Hepatocyte (in vitro differentiated cells): ENCODE data around the gene INSL3. TPM values are rescaled to one million over a fixed set of nuclear protein-coding genes. Genes with fewer than 3 reads are reported as not detected.
"Not testable (repeated sequence)": the region's sequence is repeated elsewhere in the genome, so short reads cannot be mapped to it uniquely, and the experiment has no call there.

ENCODE experiments used
- DNase-seq: peaks from one replicate; pipeline ENCODE4 v3.0.0-alpha.2; 2016; ENCODE audit warnings: low spot score
- H2AFZ ChIP-seq: fragments of 200-600 bp; sonication (generic); 2 replicates; pipeline ENCODE4 v1.6.0; 2016; ENCODE audit warnings: antibody characterized with exemption, mild to moderate bottlenecking
- H3K27ac ChIP-seq: fragments of 200-600 bp; sonication (generic); 2 replicates; pipeline ENCODE4 v1.5.1; 2016; ENCODE audit warnings: mild to moderate bottlenecking
- H3K27me3 ChIP-seq: fragments of 200-600 bp; sonication (generic); 2 replicates; pipeline ENCODE4 v1.6.1; 2016
- H3K36me3 ChIP-seq: fragments of 200-600 bp; sonication (generic); replicated peaks from 2 replicates; pipeline ENCODE4 v1.5.1; 2016; ENCODE audit warnings: low read depth; ENCODE audit not compliant: insufficient read depth
- H3K4me1 ChIP-seq: fragments of 200-600 bp; sonication (generic); 2 replicates; pipeline ENCODE4 v1.5.1; 2016; ENCODE audit warnings: mild to moderate bottlenecking, moderate library complexity; ENCODE audit not compliant: insufficient read depth
- H3K4me2 ChIP-seq: fragments of 200-600 bp; sonication (generic); 2 replicates; pipeline ENCODE4 v1.6.0; 2016
- H3K4me3 ChIP-seq: fragments of 200-600 bp; sonication (generic); 2 replicates; pipeline ENCODE4 v1.5.1; 2016; ENCODE audit warnings: mild to moderate bottlenecking
- H3K79me2 ChIP-seq: fragments of 200-600 bp; sonication (generic); 2 replicates; pipeline ENCODE4 v1.6.0; 2017; ENCODE audit warnings: mild to moderate bottlenecking
- H3K9me2 ChIP-seq: fragments of 200-600 bp; sonication (generic); replicated peaks from 2 replicates; pipeline ENCODE4 v1.6.0; 2017; ENCODE audit warnings: mild to moderate bottlenecking; ENCODE audit not compliant: insufficient read depth
- H3K9me3 ChIP-seq: fragments of 200-600 bp; sonication (generic); 2 replicates; pipeline ENCODE4 v1.5.1; 2016; ENCODE audit warnings: low read depth, mild to moderate bottlenecking
- H4K20me1 ChIP-seq: fragments of 200-600 bp; sonication (generic); 2 replicates; pipeline ENCODE4 v1.6.0; 2016; ENCODE audit warnings: mild to moderate bottlenecking; ENCODE audit not compliant: insufficient read depth, poor library complexity, severe bottlenecking
- CTCF ChIP-seq: fragments of 200-600 bp; sonication (generic); IDR thresholded peaks from 2 replicates; pipeline ENCODE4 v1.5.1; 2016; ENCODE audit warnings: antibody characterized with exemption, mild to moderate bottlenecking; ENCODE audit not compliant: poor library complexity
- EZH2 ChIP-seq: fragments of 200-600 bp; sonication (generic); IDR thresholded peaks from 2 replicates; pipeline ENCODE4 v1.6.1; 2016; ENCODE audit warnings: antibody characterized with exemption, mild to moderate bottlenecking, borderline replicate concordance
- EZH2phosphoT487 ChIP-seq: fragments of 200-600 bp; sonication (generic); IDR thresholded peaks from one replicate; pipeline ENCODE4 v1.6.1; 2018; ENCODE audit warnings: antibody characterized with exemption, mild to moderate bottlenecking, low read depth, moderate library complexity; ENCODE audit not compliant: unreplicated experiment, severe bottlenecking
- WGBS: methylation state at CpG from one replicate; pipeline ENCODE4 v1.1.6; 2016; ENCODE audit warnings: low lambda C conversion rate; ENCODE audit errors: missing lambda C conversion rate; 5-methylcytosine and 5-hydroxymethylcytosine counted together
- polyA plus RNA-seq: library from polyadenylated mRNA; unstranded; fragments of >200 nt; fragmentation: Nextera tagmentation; extraction: Ambion mirVana; gene quantifications from 2 replicates; pipeline ENCODE4 v1.2.1, GENCODE V29; 2016
- total RNA-seq: library from RNA; depleted of rRNA; stranded (reverse); fragments of >200 nt; gene quantifications from 2 replicates; pipeline ENCODE4 v1.2.3, GENCODE V29; 2014

The INSL3 gene
- total and polyA plus RNA-seq, 2 experiments from 2014 or later = 0.21 TPM; not detected in 1

GRCh38 chr19:17780781-17781180, 40.5 kb downstream of the INSL3 start:
- H3K9me2 ChIP-seq = no peaks in the 10 kb centered on the region
- no peak for TF ChIP-seq EZH2phosphoT487
- TF ChIP-seq CTCF = no peak
- TF ChIP-seq EZH2 = no peak
- no peaks in the 10 kb centered on the region for H4K20me1 ChIP-seq
- no peaks in the 10 kb centered on the region for H3K9me3 ChIP-seq
- H3K4me2 ChIP-seq = no peak overlapping the region
- H3K27me3 ChIP-seq = no peaks in the 10 kb centered on the region
- no peak overlapping the region for H3K27ac ChIP-seq
- H3K79me2 ChIP-seq = no peaks in the 10 kb centered on the region
- no peak overlapping the region for H3K4me3 ChIP-seq
- DNase-seq = no peak
- no peaks in the 10 kb centered on the region for H3K36me3 ChIP-seq
- WGBS = 83% methylated on average over 2 of the region's 2 CpGs
- no peak overlapping the region for H2AFZ ChIP-seq
- peaks cover 4% of the 10 kb centered on the region for H3K4me1 ChIP-seq

- Histone ChIP-seq H2AFZ (no peak overlapping the region), H3K36me3 (no peaks in the 10 kb centered on the region), H3K79me2 (no peaks in the 10 kb centered on the region), H3K4me3 (no peak overlapping the region), H3K27ac (no peak overlapping the region), H3K9me3 (no peaks in the 10 kb centered on the region), H3K27me3 (no peaks in the 10 kb centered on the region), H3K4me1 (peaks cover 4% of the 10 kb centered on the region), H4K20me1 (no peaks in the 10 kb centered on the region), H3K9me2 (no peaks in the 10 kb centered on the region), H3K4me2 (peak overlapping the region; percentile 78)
- WGBS = 15% methylated on average over 16 of the region's 25 CpGs
- DNase-seq = peak; percentile 34
- TF ChIP-seq CTCF = no peak
- no peak for TF ChIP-seq EZH2
- no peak for TF ChIP-seq EZH2phosphoT487
Measured at GRCh38 chr19:17778968-17779929, 42.1 kb downstream of the INSL3 start.

- Histone ChIP-seq H3K4me1 (peaks cover 4% of the 10 kb centered on the region), H3K9me3 (no peaks in the 10 kb centered on the region), H3K27ac (no peak overlapping the region), H3K36me3 (no peaks in the 10 kb centered on the region), H3K27me3 (no peaks in the 10 kb centered on the region), H2AFZ (no peak overlapping the region), H3K4me2 (peak overlapping the region; percentile 78), H3K9me2 (no peaks in the 10 kb centered on the region), H3K4me3 (no peak overlapping the region), H4K20me1 (no peaks in the 10 kb centered on the region), H3K79me2 (no peaks in the 10 kb centered on the region)
- peak; percentile 67 for DNase-seq
- WGBS = 5% methylated on average over 24 of the region's 37 CpGs
- TF ChIP-seq EZH2phosphoT487 (no peak), CTCF (no peak), EZH2 (no peak)
Measured at GRCh38 chr19:17778251-17778967, 42.9 kb downstream of the INSL3 start.

GRCh38 chr19:17777840-17778239, 43.5 kb downstream of the INSL3 start:
- 81% methylated on average over 10 of the region's 10 CpGs for WGBS
- DNase-seq, H3K27me3 ChIP-seq, H3K27ac ChIP-seq, H3K79me2 ChIP-seq, H2AFZ ChIP-seq, H3K4me1 ChIP-seq, H3K9me3 ChIP-seq, H3K36me3 ChIP-seq, H3K4me3 ChIP-seq, H4K20me1 ChIP-seq, H3K4me2 ChIP-seq, H3K9me2 ChIP-seq: not testable (repeated sequence)
